ENCODE results near the gene IFT74. TPM values are rescaled to one million over a fixed set of nuclear protein-coding genes. Genes with fewer than 3 reads are reported as not detected.

Gene IFT74
- total RNA-seq, 2 experiments from 2014 or later, result 10.9 to 11.2 TPM

DNA sequence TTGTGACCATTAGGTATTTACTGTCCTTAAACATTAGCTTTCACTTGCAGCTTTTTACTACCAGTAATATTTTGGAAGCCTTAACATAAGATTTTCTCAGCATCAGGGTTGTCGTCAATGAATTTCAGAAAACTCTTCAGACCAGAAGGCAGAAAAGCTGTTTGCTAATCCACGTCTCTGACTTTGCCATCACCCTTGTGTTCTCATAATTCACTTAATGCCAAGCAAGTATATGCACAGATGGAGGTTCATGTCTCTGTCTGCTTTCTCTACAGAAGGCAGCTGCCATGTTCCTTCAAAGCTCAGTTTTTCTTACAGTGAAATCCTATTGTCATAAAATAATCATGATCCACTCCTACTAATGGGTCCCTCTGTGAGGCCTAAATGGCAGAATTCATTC lies 87.0 kb downstream of the IFT74 start:
- H3K27me3 Mint-ChIP-seq, result no peaks in the 10 kb centered on the region
- intact Hi-C loops (cut with micrococcal nuclease), result no loop called here
- H3K4me1 Mint-ChIP-seq (ENCODE audit: low read depth), result no peaks in the 10 kb centered on the region
- no peak for DNase-seq
- ChIA-PET CTCF (interaction anchor here (0.8 to 0.9 kb wide), 2 partner anchors 10 to 30 kb away, joined by 3 read pairs; no protein-coding TSS in a partner anchor), POLR2A (no interaction called here)
- no peaks in the 10 kb centered on the region for H3K9me3 Mint-ChIP-seq
- H3K4me3 Mint-ChIP-seq, result no peak overlapping the region
- no peak overlapping the region for H3K27ac Mint-ChIP-seq
- peaks cover 1% of the 10 kb centered on the region for H3K36me3 Mint-ChIP-seq

DNA sequence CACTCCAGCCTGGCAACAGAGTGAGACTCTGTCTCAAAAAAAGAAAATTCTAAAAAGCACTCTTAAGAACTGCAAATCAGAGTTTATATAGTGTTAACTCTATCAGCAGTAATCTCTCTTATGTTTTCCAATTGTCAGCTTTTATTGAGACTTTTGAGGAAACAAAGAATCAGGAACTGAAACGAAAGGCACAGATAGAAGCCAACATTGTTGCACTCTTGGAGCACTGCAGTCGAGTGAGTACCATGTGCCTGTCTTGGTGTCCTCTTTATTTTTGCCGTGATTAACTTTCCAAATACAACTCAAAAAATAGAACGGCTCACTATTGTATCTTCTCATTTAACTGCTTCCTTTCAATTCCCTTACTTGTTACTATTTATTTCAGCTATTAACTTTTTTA lies 90.9 kb downstream of the IFT74 start:
- Mint-ChIP-seq H3K9me3 (no peaks in the 10 kb centered on the region), H3K36me3 (peaks cover 4% of the 10 kb centered on the region), H3K27me3 (no peaks in the 10 kb centered on the region), H3K4me3 (no peak overlapping the region), H3K4me1 (ENCODE audit: low read depth) (no peaks in the 10 kb centered on the region), H3K27ac (no peak overlapping the region)
- POLR2A ChIA-PET, result no interaction called here
- intact Hi-C loops (cut with micrococcal nuclease), result no loop called here
- CTCF ChIA-PET, result no interaction called here
- DNase-seq, result no peak

DNA sequence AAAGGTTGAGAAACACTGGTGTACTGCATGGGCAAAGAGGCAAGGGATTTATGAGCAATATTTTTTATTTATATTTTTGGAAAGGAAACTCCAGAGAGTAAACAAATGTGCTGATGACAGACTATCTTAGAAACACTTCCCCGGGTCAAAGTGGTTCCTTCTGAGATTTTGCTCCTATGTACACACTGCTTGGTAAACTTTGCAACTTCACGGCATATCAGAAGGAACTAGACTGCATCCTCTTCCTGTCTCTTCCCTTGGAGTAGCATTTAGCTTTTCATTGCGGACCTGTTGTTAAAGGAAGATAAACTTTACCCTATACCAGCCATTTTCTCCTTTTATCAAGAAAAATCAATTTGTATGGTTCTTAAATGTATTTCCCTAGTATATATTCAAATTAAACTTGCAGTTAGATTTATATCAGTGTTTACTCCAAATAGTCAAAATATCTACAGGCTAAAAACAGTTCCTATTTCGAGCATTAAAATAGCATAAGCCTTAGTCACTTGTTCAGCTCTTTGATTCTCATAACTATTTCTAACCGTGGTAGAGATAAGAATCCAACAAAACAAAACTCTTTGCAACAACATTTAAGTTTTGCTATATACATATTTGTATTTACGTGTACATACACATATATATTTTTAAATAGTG lies 97.3 kb downstream of the IFT74 start:
- no peaks in the 10 kb centered on the region for H3K4me1 Mint-ChIP-seq (ENCODE audit: low read depth)
- intact Hi-C loops (cut with micrococcal nuclease), result no loop called here
- no peaks in the 10 kb centered on the region for H3K27me3 Mint-ChIP-seq
- no peak overlapping the region for H3K27ac Mint-ChIP-seq
- POLR2A ChIA-PET, result no interaction called here
- no peak for DNase-seq
- H3K9me3 Mint-ChIP-seq, result no peaks in the 10 kb centered on the region
- CTCF ChIA-PET, result no interaction called here
- peaks cover 4% of the 10 kb centered on the region for H3K36me3 Mint-ChIP-seq
- H3K4me3 Mint-ChIP-seq, result no peak overlapping the region

DNA sequence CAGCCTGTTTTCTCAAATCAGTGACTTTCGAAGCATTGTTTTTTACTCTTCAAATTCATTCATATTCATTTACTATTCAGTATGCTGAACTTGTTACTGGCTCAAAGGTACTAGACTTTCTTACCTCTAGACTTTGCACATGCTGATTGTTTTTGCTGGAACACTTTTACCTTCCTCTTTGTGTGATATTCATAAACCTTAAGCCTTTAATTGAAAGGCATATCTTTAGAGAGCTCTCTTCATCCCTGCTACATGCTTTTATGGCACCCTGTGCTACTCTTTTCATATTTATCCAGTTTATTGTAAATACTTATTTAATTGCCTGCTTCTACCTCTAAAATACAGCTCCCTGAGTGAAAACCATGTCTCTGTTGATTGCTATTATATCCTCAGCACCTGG lies 97.9 kb downstream of the IFT74 start:
- Mint-ChIP-seq H3K36me3 (peaks cover 5% of the 10 kb centered on the region), H3K9me3 (no peaks in the 10 kb centered on the region), H3K27me3 (no peaks in the 10 kb centered on the region), H3K27ac (no peak overlapping the region), H3K4me3 (no peak overlapping the region), H3K4me1 (ENCODE audit: low read depth) (no peaks in the 10 kb centered on the region)
- CTCF ChIA-PET, result no interaction called here
- intact Hi-C loops (cut with micrococcal nuclease), result no loop called here
- DNase-seq, result no peak
- POLR2A ChIA-PET, result no interaction called here

DNA sequence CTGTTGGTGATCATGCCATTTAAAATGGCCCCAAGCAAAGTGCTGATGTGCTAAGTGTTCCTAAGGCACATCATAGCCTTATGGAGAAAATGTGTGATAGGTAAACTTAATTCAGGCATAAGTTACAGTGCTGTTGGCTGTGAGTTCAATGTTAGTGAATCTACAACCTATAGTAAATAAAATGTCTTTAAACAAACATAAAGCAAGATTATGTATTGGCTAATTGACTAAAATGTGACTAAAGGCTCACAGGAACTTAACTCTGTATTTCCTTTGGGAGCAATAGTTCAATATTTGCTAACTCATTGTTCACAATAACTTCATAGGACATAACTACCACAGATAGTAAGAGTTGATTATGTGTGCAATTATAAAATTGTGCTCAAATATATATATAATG lies 98.6 kb downstream of the IFT74 start:
- H3K4me1 Mint-ChIP-seq (ENCODE audit: low read depth), result no peaks in the 10 kb centered on the region
- no peak overlapping the region for H3K27ac Mint-ChIP-seq
- intact Hi-C loops (cut with micrococcal nuclease), result no loop called here
- no peak for DNase-seq
- CTCF ChIA-PET, result no interaction called here
- H3K4me3 Mint-ChIP-seq, result no peak overlapping the region
- POLR2A ChIA-PET, result no interaction called here
- H3K9me3 Mint-ChIP-seq, result no peaks in the 10 kb centered on the region
- peaks cover 5% of the 10 kb centered on the region for H3K36me3 Mint-ChIP-seq
- no peaks in the 10 kb centered on the region for H3K27me3 Mint-ChIP-seq

DNA sequence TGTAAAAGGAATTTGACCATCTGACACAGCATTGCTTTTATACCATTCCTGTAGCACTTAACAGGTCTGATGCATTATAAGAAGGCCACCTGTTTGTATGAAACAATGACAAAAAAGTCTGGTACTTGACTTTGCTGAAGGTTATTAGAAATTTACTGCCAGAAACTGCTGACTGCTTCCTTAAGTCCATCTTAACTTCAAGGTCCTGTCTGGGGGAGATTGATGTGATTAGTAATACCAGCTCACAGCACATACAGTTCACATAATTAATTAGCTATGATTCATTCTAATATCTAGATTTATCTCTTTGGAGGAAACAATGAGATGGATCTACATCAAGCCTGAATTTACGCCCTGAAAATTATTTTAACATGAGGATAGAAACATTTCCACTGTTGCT lies 103.2 kb downstream of the IFT74 start:
- H3K27ac Mint-ChIP-seq, result no peak overlapping the region
- intact Hi-C loops (cut with micrococcal nuclease), result no loop called here
- no peaks in the 10 kb centered on the region for H3K9me3 Mint-ChIP-seq
- POLR2A ChIA-PET, result no interaction called here
- peaks cover 9% of the 10 kb centered on the region for H3K36me3 Mint-ChIP-seq
- no peak for DNase-seq
- H3K27me3 Mint-ChIP-seq, result no peaks in the 10 kb centered on the region
- H3K4me3 Mint-ChIP-seq, result no peak overlapping the region
- CTCF ChIA-PET, result no interaction called here
- H3K4me1 Mint-ChIP-seq (ENCODE audit: low read depth), result no peaks in the 10 kb centered on the region

DNA sequence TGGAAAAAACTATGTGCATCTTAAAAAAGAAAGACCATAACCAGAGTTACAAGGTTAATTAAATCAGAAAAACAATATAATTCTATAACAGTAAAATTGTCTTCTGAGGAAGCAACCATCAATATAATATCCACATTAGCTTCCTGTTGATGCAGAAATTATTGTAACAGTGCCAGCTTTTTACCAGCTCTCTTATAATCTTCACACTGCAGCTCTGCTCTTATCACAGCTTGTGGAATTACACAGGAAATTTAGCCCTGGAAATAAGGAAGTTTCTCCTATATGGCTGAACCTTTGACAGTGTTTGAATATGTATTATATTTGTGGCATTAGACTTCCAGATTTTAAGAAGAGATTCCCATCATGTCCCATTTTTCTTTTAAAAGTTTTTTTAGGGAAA lies 103.7 kb downstream of the IFT74 start:
- POLR2A ChIA-PET, result no interaction called here
- Mint-ChIP-seq H3K27me3 (no peaks in the 10 kb centered on the region), H3K36me3 (peaks cover 9% of the 10 kb centered on the region), H3K27ac (no peak overlapping the region), H3K4me3 (no peak overlapping the region), H3K9me3 (no peaks in the 10 kb centered on the region), H3K4me1 (ENCODE audit: low read depth) (no peaks in the 10 kb centered on the region)
- CTCF ChIA-PET, result no interaction called here
- DNase-seq, result no peak
- intact Hi-C loops (cut with micrococcal nuclease), result no loop called here

DNA sequence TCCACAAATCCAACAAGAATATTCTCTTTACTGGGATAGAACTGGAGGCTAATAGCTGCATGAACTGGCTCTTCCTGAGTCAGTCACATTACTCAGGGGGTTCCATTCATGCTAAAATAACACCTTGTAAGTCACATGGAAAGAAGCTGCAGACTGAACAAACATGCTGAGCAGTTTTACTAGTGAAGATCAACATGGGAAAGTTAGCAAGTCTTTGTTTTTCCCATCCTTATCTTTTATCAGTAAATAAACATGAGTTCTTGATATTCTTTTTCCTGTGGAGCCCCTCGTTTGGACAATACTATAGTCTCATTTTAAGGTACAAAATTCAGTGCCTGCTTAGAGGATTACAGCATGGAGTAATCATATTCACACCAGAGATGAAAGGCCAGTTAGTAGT lies 109.1 kb downstream of the IFT74 start:
- POLR2A ChIA-PET, result no interaction called here
- no peak for DNase-seq
- Mint-ChIP-seq H3K9me3 (no peaks in the 10 kb centered on the region), H3K27ac (no peak overlapping the region), H3K4me3 (no peak overlapping the region), H3K4me1 (ENCODE audit: low read depth) (no peaks in the 10 kb centered on the region), H3K36me3 (peaks cover 4% of the 10 kb centered on the region), H3K27me3 (no peaks in the 10 kb centered on the region)
- intact Hi-C loops (cut with micrococcal nuclease), result no loop called here
- CTCF ChIA-PET, result no interaction called here

DNA sequence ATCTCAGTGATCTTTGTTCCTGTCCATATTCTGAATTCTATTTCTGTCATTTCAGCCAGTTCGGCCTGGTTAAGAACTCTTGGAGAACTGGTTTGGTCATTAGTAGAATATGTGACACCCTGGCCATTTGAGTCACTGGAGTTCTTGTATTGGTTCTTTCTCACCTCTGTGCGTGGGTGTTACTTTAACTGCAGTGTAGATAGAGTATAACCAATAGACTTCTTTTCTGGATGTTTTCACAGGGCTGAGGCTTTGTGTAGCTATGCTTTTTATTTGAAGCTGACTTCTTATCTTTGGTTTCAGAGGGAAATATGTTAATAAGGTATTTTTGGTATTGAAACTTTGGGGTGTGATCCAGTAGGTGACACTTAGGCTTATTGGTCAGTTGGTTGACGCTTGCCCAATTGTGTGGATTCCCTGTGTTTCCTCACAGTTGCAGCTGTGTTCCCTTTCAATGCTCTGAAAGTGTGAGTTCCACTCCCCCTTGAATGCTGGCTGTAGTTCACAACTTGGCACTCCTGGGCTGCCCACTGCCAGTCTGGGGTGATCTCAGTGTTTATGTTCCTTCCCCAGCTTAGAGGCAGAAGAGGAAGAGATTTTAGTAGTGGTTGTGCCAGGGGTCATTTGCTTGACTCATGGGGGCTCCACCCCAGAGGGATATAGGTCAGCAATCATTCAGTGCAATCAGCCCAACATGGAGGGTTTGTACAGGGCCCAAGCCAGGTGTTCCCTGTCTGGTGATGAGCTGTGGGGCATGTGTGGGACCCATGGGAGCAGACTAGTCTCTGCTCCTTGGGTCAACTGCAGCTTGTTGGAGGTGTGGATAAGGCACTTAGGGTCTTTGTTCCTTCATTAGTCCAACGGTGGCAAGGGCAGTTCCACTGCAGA lies 117.9 kb downstream of the IFT74 start:
- no peaks in the 10 kb centered on the region for H3K9me3 Mint-ChIP-seq
- intact Hi-C loops (cut with micrococcal nuclease), result no loop called here
- peaks cover 7% of the 10 kb centered on the region for H3K36me3 Mint-ChIP-seq
- no peaks in the 10 kb centered on the region for H3K27me3 Mint-ChIP-seq
- no peaks in the 10 kb centered on the region for H3K4me1 Mint-ChIP-seq (ENCODE audit: low read depth)
- H3K4me3 Mint-ChIP-seq, result no peak overlapping the region
- DNase-seq, result no peak
- H3K27ac Mint-ChIP-seq, result no peak overlapping the region
- ChIA-PET CTCF (interaction anchor here (1.2 kb wide), 1 partner anchor 31 kb away, joined by 3 read pairs; no protein-coding TSS in a partner anchor), POLR2A (no interaction called here)

DNA sequence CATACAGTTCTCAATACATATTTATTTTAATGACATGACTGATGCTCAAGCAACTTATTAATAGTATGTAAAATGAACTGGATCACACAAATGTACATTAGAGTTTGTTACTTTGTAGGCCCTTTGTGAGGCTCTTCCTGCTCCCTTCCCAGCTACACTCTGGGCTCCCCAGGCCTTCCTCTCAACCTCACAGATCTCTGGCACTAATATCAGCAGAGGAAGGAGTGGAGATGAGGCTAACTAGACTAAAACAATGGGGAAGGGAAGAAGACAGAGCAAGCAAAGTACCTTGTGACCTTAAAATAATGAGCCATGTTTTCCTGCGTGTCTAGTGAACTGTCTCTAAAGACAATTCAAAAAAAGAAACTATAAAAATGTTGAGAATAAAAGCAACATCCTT lies 122.5 kb downstream of the IFT74 start:
- Mint-ChIP-seq H3K36me3 (peaks cover under 1% of the 10 kb centered on the region), H3K9me3 (no peaks in the 10 kb centered on the region), H3K27ac (no peak overlapping the region), H3K4me1 (ENCODE audit: low read depth) (no peaks in the 10 kb centered on the region), H3K27me3 (no peaks in the 10 kb centered on the region), H3K4me3 (no peak overlapping the region)
- POLR2A ChIA-PET, result no interaction called here
- intact Hi-C loops (cut with micrococcal nuclease), result no loop called here
- DNase-seq, result no peak
- CTCF ChIA-PET, result no interaction called here

DNA sequence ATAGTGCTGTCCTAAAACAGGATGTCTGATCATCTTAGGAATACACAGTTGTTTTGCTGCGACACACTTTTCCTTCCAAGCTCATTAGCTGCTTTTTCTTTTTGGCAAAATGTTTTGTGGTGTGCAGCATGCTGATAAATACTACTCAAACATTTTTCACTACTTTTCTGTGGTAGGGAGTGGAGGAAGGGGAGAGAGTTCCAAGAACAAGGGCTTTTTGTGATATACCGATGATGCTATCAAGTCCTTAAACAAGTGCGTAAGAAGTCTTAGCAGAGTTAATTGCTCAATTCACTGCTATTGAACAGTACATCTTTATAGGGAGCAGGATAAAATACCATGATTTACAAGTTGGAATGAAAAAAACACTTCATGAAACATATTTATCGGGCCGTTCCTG lies 129.2 kb downstream of the IFT74 start:
- H3K36me3 Mint-ChIP-seq, result no peaks in the 10 kb centered on the region
- CTCF ChIA-PET, result no interaction called here
- H3K9me3 Mint-ChIP-seq, result no peaks in the 10 kb centered on the region
- no peak overlapping the region for H3K27ac Mint-ChIP-seq
- POLR2A ChIA-PET, result no interaction called here
- intact Hi-C loops (cut with micrococcal nuclease), result no loop called here
- H3K27me3 Mint-ChIP-seq, result no peaks in the 10 kb centered on the region
- H3K4me3 Mint-ChIP-seq, result no peak overlapping the region
- no peaks in the 10 kb centered on the region for H3K4me1 Mint-ChIP-seq (ENCODE audit: low read depth)
- DNase-seq, result no peak

DNA sequence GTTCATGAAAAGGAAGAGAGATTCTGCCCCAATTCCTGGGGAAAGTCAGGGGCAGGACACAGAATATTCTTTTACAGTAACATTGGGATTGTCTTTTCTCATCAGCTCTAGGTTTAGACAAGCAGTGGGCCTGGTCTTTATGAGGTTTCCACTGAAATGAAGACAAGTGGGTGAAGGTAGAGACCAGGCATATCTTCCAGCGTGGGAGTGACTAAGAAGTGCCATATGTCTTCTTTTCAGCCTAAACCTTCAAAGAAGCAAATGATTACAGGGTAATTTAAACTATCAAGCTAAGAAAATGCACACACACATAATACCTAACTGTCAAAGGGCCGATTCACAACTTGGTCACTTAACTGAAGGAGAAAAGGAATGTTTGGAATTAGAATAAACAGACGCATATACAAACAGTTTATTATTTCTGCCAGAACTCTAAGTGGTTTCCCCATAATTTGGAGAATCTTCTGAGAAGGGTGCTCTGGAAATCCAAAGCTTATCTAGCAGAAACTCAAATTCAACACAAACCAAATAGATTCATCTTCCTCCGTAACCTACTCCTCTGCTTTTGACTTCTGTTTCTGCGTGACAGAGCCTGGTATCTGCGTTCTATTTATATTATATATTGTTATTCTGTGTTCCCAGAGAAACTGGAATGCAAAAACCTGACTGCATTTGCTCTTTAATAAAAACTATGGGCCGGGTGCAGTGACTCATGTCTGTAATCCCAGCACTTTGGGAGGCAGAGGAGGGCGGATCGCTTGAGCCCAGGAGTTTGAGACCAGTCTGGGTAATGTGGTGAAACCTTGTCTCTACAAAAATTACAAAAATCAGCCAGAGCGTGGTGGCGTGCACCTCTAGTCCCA lies 130.8 kb downstream of the IFT74 start:
- POLR2A ChIA-PET, result no interaction called here
- Mint-ChIP-seq H3K4me1 (ENCODE audit: low read depth) (no peaks in the 10 kb centered on the region), H3K36me3 (no peaks in the 10 kb centered on the region), H3K27me3 (no peaks in the 10 kb centered on the region), H3K4me3 (no peak overlapping the region), H3K9me3 (no peaks in the 10 kb centered on the region), H3K27ac (no peak overlapping the region)
- no peak for DNase-seq
- CTCF ChIA-PET, result no interaction called here
- intact Hi-C loops (cut with micrococcal nuclease), result no loop called here

Data from activated CD4-positive, alpha-beta memory T cell treated with anti-CD3 and anti-CD28 coated beads for 36 hours (primary cell).